Natural killer cell (primary cell): ENCODE results near the gene CASP12. TPM values are rescaled to one million over a fixed set of nuclear protein-coding genes. Genes with fewer than 3 reads are reported as not detected.

Source experiments
- ATAC-seq, 3 donors: fragments of 150-1000 bp in 2 of 3; fragments of 200-7000 bp in 1 of 3; cut with Tn5 transposase; 1 replicate in 1 of 3; 2 replicates in 2 of 3; pipeline ENCODE4 v1.10.0; 2021; ENCODE audit warnings: mild to moderate bottlenecking in 2 of 3, moderate library complexity in 2 of 3
- DNase-seq, 2 donors: peaks; one replicate each; pipeline versions ENCODE4 v3.0.0 to v3.0.0-alpha.2; 2013 to 2021; ENCODE audit warnings: mixed read lengths in 1 of 2
- H3K27ac ChIP-seq: one replicate; pipeline ENCODE4 v1.5.1; 2013; ENCODE audit warnings: mild to moderate bottlenecking, low read length
- H3K27me3 ChIP-seq: one replicate; pipeline ENCODE4 v1.6.1; 2013; ENCODE audit warnings: low read length; ENCODE audit not compliant: control insufficient read depth, insufficient read depth
- H3K36me3 ChIP-seq: one replicate; pipeline ENCODE4 v1.6.1; 2013; ENCODE audit warnings: low read length; ENCODE audit not compliant: control insufficient read depth, insufficient read depth
- H3K4me1 ChIP-seq: one replicate; pipeline ENCODE4 v1.6.1; 2013; ENCODE audit warnings: low read length; ENCODE audit not compliant: control insufficient read depth, insufficient read depth
- H3K4me3 ChIP-seq: one replicate; pipeline ENCODE4 v1.5.1; 2013; ENCODE audit warnings: low read length
- H3K9me3 ChIP-seq: one replicate; pipeline ENCODE4 v1.6.1; 2013; ENCODE audit warnings: low read length; ENCODE audit not compliant: control insufficient read depth, insufficient read depth
- H3K27ac Mint-ChIP-seq, 2 donors: one replicate each; pipeline ENCODE4 v1.8.0; 2022; ENCODE audit warnings: mild to moderate bottlenecking in 2 of 2, mixed read lengths in 2 of 2, moderate library complexity in 1 of 2
- H3K27me3 Mint-ChIP-seq, 2 donors: one replicate each; pipeline ENCODE4 v1.8.0; 2022; ENCODE audit warnings: low read depth in 2 of 2, mixed read lengths in 2 of 2
- H3K36me3 Mint-ChIP-seq: one replicate; pipeline ENCODE4 v1.8.0; 2022; ENCODE audit warnings: mixed read lengths
- H3K4me1 Mint-ChIP-seq, 2 donors: one replicate each; pipeline ENCODE4 v1.8.0; 2022; ENCODE audit warnings: mixed read lengths in 2 of 2
- H3K4me3 Mint-ChIP-seq: one replicate; pipeline ENCODE4 v1.8.0; 2022; ENCODE audit warnings: mild to moderate bottlenecking, moderate library complexity, mixed read lengths
- H3K9me3 Mint-ChIP-seq, 2 donors: one replicate each; pipeline ENCODE4 v1.8.0; 2022; ENCODE audit warnings: mixed read lengths in 2 of 2
- CTCF ChIP-seq: fragments of 200-600 bp; IDR thresholded peaks from one replicate; pipeline ENCODE4 v1.8.0; 2022; ENCODE audit warnings: antibody characterized with exemption
- WGBS: methylation state at CpG from one replicate; pipeline ENCODE4 v1.1.7; 2013; ENCODE audit warnings: missing lambda C conversion rate; ENCODE audit not compliant: insufficient coverage; 5-methylcytosine and 5-hydroxymethylcytosine counted together
- intact Hi-C: fragments of 100-400 bp; cut with micrococcal nuclease; formaldehyde crosslinking; loops from one replicate; pipeline ENCODE4 v1.14.2; 2022
- total RNA-seq, 4 donors: library from RNA; stranded (reverse); fragments of 120-200 nt in 1 of 4; gene quantifications; one replicate each; pipeline versions ENCODE4 v1.2.3 to v1.2.4, GENCODE V29; 2013 to 2022

The CASP12 gene
- total RNA-seq, 3 donors from 2014 or later (not counting 1 experiment from before 2014, with no cell fraction given), result not detected

DNA sequence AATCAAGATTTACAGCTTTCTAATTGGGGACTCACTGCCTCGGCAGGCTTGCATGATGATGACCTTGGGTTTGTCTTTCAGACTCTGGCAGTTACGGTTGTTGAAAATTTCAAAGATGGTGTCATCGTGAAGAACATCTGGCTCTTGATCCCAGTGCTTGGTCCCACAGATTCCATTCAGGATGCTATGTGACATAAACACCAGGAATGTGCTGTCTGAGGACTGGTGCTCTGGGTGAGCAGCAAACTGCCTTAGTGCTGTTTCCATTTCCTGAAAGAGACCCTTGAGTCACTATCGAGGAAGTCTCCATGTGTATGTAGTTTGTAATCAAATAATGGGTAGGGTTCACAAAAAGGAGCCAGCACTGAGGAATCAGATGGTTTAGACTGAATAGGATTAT, 7.1 kb downstream of the CASP12 start:
- no peaks in the 10 kb centered on the region for H3K27me3 ChIP-seq
- no peaks in the 10 kb centered on the region for H3K27me3 Mint-ChIP-seq
- no peak overlapping the region for H3K27ac Mint-ChIP-seq
- 93% methylated on average over 4 of the region's 4 CpGs for WGBS
- no peaks in the 10 kb centered on the region for H3K9me3 Mint-ChIP-seq
- intact Hi-C loops, result no loop called here
- peaks cover 0 to 5% of the 10 kb centered on the region in 2 donors for H3K4me1 Mint-ChIP-seq
- no peaks in the 10 kb centered on the region for H3K36me3 Mint-ChIP-seq
- no peaks in the 10 kb centered on the region for H3K9me3 ChIP-seq
- no peak overlapping the region for H3K4me3 Mint-ChIP-seq
- DNase-seq (no peak), ATAC-seq (no peak)
- no peaks in the 10 kb centered on the region for H3K36me3 ChIP-seq
- no peak for TF ChIP-seq CTCF
- no peaks in the 10 kb centered on the region for H3K4me1 ChIP-seq
- H3K4me3 ChIP-seq, result no peak overlapping the region
- H3K27ac ChIP-seq, result no peak overlapping the region

DNA sequence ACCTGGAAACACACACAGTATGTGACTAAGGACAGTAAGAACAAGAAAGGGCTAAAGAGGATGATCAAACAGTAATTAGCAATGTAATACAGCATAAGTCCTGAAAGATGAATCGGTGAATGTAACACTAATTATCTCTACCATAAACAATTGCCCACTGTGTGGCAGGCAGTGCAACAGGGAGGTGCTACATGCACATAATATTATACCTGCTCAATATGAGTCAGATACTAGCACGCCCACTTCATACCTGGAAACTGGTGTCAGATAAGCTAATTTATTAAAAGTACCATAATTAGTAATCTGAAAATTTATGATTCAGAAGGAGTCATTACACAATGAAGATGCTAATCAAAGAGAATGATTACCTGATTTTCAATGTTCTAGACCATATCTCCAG, 14.9 kb downstream of the CASP12 start:
- Histone ChIP-seq H3K27me3 (no peaks in the 10 kb centered on the region), H3K9me3 (no peaks in the 10 kb centered on the region), H3K36me3 (no peaks in the 10 kb centered on the region), H3K27ac (no peak overlapping the region), H3K4me1 (no peaks in the 10 kb centered on the region), H3K4me3 (no peak overlapping the region)
- no peaks in the 10 kb centered on the region for H3K27me3 Mint-ChIP-seq
- H3K4me3 Mint-ChIP-seq, result no peak overlapping the region
- ATAC-seq (no peak), DNase-seq (no peak)
- no peak for TF ChIP-seq CTCF
- no peak overlapping the region for H3K27ac Mint-ChIP-seq
- H3K36me3 Mint-ChIP-seq, result no peaks in the 10 kb centered on the region
- H3K4me1 Mint-ChIP-seq, result peaks cover 22 to 23% of the 10 kb centered on the region in 2 donors
- no peaks in the 10 kb centered on the region for H3K9me3 Mint-ChIP-seq
- 100% methylated on average over 1 of the region's 2 CpGs for WGBS
- intact Hi-C loops, result no loop called here

- H3K4me1 Mint-ChIP-seq, result peaks cover 43 to 44% of the 10 kb centered on the region in 2 donors
- H3K4me3 Mint-ChIP-seq, result no peak overlapping the region
- H3K36me3 ChIP-seq, result no peaks in the 10 kb centered on the region
These were observed 17.0 kb downstream of the CASP12 start for GRCh38 chr11:104881117-104881794.

More at GRCh38 chr11:104881117-104881794, 17.0 kb downstream of the CASP12 start:
- ATAC-seq (no peak), DNase-seq (no peak)
- Mint-ChIP-seq H3K36me3 (no peaks in the 10 kb centered on the region), H3K27me3 (no peaks in the 10 kb centered on the region), H3K9me3 (no peaks in the 10 kb centered on the region), H3K27ac (no peak overlapping the region)
- Histone ChIP-seq H3K27ac (no peak overlapping the region), H3K9me3 (no peaks in the 10 kb centered on the region), H3K4me1 (peaks cover 6% of the 10 kb centered on the region), H3K4me3 (no peak overlapping the region), H3K27me3 (no peaks in the 10 kb centered on the region)
- intact Hi-C loops, result no loop called here
- TF ChIP-seq CTCF, result no peak
- WGBS, result 38% methylated on average over 2 of the region's 3 CpGs
